HG03460 (cell line): ENCODE results near the gene PALMD.
A peak's percentile ranks its signal among the peaks of the same experiment; 100 is the strongest.

Experiments used
- ATAC-seq: cut with Tn5 transposase; IDR thresholded peaks from one replicate; pipeline ENCODE4 v1.9.1; 2021; ENCODE audit not compliant: unreplicated experiment

PALMD gene

DNA sequence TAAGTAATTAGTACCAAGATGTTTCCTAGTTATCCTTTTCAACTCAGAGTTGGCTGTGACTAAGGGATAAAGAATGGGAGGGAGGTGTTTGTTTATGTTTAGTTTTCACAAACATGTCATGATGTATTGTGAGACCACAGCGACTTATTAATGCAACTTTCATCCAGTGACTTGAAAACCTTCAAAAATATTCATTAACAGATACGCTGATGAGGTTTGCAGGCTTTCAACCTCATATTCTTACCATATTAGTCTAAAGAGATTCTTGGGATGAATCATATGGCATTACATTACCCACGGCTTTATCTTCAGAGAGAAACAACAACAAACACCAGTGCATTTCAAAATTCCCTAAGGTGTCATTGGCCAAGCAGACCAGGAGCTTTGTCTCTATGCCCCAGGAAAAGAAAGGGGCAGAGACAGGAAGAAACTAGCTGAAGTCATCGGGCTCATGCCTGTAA lies 36.4 kb downstream of the PALMD start:
- ATAC-seq: no peak

DNA sequence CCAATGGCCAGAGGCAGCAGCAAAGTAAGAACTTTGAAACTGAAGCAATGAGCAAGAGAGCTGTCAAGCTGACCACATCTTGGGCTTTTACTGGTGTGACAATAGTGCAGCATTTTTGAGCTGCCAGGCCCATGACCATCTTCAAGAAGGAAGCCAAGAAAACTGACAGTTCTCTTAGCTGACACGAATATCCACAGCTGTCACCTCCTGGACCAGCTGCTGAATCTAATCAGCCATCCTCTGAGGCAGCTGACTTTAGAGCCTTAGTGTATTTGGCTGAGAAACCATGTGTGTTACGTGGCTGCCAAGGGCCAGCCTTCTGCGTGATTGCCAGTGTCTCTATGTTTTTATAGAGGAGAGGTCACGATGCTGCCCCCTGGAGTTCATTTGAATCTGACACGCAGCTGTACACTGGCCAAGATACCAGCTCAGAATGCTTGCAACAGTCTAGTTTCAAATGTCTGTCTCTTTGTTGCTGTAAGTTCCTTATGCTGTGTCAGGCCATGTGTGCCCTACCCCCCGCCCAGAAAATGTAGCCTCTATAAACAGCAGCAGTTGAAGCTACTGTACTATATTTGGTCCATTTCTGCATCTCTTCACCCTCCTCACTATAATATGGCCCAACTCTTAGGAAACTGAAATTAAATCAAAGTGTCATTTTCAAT lies 39.7 kb downstream of the PALMD start:
- peak; percentile 88 for ATAC-seq

DNA sequence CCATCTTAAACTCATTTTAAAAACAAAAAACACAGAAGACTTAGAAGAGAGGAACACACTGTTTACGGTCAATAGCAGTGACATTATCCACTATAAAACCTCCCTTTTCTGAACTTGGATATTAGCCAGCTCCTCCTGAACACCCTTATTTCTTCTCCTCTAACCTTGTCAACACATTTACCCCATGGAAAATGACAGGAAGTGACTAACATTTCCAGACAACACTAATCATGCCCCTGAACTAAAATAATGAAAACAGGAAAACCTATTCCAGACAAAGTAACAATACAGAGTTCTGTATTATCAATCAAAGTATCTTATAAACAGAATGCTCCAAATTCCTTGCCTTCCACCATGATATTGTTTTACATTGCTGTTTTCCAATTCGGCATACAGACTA lies 45.3 kb downstream of the PALMD start:
- no peak for ATAC-seq

DNA sequence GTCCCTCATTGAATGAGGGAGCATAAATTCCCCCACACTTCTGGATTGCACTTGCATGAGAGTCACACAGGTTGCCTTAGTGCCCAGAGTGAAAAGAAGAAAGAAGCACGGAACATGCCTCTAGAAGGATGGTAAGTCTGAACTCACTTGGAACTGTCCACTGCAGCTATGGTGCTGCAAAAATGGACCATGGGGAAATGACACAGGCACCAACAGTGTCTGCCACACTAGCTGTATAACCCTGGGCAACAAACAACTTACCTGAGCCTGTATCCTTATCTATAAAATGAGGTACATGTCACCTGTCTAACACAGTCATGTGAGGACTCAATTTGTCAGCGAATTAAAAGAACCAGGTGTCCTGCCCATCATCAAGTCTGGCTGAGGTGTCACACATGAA lies 50.7 kb downstream of the PALMD start:
- no peak for ATAC-seq

GRCh38 chr1:99697580-99697979 lies 51.7 kb downstream of the PALMD start:
- no peak for ATAC-seq

DNA sequence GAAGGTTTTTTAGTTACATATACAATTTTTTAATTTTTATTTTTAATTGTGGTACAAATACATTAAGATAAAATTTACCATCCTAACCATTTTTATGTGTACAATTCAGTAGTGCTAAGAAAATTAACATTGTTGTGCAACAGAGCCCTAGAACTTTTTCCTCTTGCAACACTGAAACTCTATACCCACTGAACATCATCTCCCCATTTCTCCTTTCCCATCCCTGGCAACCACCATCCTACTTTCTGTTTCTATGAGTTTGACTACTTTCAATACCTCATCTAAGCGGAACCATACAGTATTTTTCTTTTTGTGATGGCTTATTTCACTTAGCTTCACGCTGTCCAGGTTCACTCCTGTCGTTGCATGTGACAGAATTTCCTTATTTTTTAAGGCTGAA lies 54.1 kb downstream of the PALMD start:
- no peak for ATAC-seq

GRCh38 chr1:99702221-99702620 lies 56.3 kb downstream of the PALMD start:
- no peak for ATAC-seq

DNA sequence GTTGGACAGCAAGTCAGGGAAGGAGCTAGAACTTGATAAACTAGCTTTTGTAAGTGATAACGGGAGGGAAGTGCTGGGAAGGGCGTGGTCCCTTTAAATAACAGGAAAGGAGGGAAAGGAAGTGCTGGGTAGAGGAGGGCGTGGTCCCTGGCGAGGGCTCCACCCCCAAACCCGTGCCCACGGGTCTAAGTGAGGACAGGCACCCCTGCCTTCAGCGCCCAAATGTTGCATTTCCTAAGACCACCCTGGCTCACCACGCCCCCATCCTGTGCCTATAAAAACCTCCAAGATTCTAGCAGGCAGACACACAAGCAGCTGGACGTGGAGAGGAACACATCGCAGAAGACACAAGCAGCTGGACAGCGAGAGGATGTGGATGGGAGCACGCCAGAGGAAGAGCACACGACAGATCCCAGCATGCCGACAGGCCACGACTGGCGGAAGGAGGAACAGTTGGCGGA lies 58.5 kb downstream of the PALMD start:
- ATAC-seq: no peak

DNA sequence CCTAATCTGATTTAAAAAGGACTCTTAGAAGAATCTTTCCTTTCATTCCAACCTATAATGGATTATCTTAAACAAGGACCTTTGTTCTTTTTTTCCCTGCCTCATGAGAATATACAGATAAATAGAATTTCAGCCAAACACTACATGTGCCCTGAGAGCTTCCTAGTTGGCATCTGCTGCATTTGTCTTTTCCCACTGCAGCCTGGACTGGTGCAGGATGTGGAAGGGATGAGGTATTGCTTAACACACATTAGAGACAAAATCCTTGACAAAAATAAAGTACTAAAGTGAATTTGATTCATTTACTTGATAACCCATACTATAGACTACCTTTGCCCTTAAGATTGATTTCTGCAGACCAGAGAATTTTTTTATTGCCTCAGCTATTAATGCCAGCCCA lies 59.5 kb downstream of the PALMD start:
- ATAC-seq: no peak

DNA sequence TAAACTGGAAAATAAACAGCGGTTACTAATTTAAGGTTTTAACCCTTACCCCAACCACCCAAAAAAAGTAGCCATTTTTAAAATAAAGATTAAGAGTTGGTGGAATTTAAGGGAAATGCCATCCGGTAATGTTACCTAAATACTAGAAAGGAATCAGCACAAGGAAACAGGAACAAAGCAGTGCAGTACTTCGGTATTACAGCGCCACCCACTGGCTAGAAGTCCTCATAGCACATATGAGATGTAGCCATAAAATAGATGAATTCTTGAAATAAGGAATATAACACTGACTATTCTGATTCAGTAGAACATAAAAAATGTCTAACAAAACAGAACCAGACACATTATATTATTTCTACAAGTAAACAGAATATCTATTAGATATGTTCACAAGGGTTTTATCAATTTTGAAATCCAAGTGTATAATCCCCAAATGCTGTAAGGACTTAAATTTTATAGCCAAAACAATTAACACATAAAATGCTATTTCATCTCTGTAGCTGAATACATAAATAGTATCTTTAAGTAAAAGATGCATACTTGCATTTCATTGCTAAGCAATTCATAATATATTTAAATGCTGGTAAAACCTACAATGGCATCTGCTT lies 61.7 kb downstream of the PALMD start:
- peak; percentile 79 for ATAC-seq

- ATAC-seq: no peak
Measured at GRCh38 chr1:99710994-99711393, 65.1 kb downstream of the PALMD start.

DNA sequence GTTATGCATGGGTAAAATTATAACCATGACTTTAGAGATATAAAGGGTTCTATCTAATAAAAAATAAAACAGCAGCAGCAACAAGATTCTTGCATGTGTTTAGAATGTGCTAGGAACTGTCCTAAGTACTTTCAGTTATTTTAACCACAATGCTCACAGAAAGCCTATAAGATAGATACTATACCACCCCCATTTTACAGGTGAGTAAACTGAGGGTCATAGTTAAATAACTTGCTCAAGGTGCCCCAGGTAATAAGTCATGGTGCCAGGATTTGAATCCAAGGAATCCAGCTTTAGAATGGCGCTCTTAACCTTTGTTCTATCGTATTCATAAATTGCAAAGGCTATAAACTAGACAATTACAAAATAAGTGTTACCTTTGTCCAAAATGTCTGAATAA lies 67.1 kb downstream of the PALMD start:
- no peak for ATAC-seq

DNA sequence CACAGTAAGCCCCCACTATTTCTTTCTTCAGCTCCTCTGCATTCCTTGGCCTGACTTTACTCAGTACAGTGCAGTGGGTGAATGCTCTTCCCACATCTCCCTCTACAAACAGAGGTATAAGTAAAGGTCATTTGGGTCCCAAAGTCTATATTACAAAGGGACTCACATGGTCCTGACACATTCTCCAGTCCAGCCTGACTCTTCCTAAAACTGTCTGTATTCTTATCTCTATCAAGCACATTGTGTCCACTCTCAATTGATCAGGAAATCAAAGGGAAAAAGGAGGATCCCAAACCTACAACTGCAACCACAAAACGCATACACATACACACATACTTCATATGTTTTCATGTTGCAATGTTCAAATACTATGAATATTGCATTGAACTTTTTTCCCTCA lies 71.1 kb downstream of the PALMD start:
- ATAC-seq: no peak

DNA sequence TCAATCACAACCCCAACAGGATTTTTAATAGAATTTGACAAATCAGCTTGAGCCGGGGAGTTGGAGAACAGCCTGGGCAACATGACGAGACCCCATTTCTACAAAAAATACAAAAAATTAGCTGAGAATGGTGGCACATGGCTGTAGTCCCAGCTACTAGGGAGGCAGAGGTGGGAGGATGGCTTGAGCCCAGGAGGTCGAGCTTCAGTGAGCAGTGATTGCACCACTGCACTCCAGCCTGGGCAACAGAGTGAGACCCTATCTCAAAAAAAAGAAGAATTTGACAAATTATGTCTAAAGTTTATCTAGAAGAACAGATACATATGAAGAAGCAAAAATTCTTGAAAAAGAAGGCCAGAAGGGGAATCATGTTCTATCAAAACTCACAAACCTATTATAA lies 77.3 kb downstream of the PALMD start:
- ATAC-seq: no peak

DNA sequence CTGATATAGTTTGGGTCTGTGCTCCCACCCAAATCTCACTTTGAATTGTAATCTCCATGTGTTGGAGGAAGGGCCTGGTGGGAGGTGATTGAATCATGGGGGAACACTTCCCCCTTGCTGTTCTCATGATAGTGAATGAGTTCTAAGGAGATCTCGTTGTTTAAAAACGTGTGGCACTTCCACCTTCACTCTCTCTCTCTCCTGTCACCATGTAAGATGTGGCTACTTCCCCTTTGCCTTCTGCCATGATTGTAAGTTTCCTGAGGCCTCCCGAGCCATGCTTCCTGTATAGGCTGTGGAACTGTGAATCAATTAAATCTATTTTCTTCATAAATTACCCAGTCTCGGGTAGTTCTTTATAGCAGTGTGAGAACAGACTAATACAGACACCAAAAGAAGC lies 80.1 kb downstream of the PALMD start:
- no peak for ATAC-seq

DNA sequence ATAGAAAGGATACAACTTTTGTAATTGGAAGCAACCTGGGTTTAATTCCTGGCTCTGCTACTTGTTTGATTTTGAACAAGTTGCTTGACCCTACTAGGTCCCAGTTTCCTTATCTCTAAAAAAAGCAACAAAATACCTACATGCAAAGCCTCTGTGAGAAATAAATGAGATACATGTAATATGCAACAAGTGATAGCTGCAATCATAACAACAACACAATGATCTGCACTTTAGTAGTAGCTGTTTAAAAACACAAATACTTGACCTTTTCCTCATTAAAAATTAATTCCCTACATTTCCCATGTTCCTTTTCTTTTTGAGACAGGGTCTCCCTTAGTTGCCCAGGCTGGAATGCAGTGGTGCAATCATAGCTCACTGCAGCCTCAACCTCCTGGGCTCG lies 80.5 kb downstream of the PALMD start:
- no peak for ATAC-seq

DNA sequence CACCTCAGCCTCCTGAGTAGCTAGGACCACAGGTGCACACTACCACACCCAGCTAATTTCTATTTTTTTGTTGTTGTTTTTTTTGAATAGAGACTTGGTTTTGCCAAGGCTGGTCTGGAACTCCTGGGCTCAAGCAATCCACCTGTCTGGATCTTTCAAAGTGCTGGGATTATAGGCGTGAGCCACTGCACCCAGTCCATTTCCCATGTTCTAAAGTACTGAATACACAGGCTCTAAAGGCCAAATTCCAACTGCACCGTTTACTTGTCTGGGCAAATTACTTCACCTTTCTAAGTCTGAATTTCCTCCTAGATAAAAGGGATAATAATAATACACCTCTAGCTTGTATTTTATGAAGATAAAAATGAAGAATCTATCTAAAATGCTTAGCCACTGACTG lies 80.9 kb downstream of the PALMD start:
- no peak for ATAC-seq

GRCh38 chr1:99727575-99728185 lies 81.8 kb downstream of the PALMD start:
- ATAC-seq: no peak

GRCh38 chr1:99728494-99729235 lies 82.8 kb downstream of the PALMD start:
- ATAC-seq: no peak

DNA sequence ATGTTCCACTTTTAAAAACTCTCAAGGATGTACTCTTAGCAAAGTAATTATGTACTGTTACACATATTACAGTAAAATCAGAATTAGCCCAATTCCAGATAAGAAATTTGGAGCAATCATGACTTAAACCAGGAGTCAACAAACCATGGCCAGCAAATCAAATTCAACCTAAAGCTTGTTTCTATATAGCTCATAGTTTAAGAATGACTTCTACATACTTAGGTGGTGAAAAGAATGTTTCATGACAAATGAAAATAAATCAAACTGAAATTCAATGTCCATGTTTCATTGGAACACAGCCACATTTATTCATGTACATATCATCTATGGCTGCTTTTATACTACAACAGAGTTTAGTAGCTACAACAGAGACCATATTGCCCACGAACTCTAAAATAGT lies 85.5 kb downstream of the PALMD start:
- no peak for ATAC-seq

DNA sequence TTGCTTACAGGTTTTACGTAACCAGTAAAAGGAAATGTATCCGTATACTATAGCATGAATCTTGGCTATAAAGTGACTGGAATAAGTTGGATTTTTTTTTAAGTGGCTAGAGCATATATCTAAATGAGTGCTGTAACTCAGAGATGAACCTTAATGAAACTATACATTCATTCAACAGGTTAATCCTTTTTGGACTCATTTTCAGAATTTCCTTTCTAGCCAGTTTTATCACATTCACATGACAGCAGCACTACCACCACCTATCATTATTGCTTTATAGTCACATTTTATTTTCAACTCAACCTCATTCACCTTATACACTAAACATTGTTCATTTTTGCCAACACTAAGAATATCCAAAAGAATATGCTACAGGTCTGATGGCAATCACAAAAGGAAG lies 89.9 kb downstream of the PALMD start:
- no peak for ATAC-seq

DNA sequence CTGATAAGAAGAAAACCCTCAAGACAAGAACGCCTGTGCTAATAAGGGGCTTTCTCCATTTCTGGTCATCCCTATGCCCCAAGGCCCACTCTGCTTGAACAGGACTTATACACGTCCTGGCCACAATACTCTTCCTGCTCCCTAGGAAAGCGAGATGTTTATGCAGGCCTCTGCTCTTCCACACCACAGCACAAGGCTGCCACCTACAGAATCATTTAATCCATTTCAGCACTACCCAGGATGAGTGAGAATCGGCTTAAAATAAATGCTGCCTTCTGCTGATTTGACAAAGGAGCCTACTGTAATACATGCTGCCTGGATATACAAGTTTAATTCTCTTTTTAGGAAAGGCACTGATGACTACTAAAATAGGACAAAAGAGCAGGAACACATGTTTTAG lies 91.1 kb downstream of the PALMD start:
- ATAC-seq: no peak
